ENCODE data around the gene RASA3.

RASA3 gene

GRCh38 chr13:113948034-113948742 is 184.2 kb downstream of the RASA3 start:
- no peak overlapping the region for H3K4me3 ChIP-seq (ENCODE audit: low read length in 2 of 2)
- no peaks in the 10 kb centered on the region for H3K27me3 ChIP-seq (ENCODE audit: control insufficient read depth in 1 of 2, insufficient read depth in 2 of 2, low read length in 2 of 2)
- H3K9ac ChIP-seq (ENCODE audit: low read length in 2 of 2) = no peak overlapping the region
- H3K36me3 ChIP-seq (ENCODE audit: control insufficient read depth in 2 of 2, insufficient read depth in 2 of 2, low read length in 2 of 2) = no peaks in the 10 kb centered on the region
- H3K9me3 ChIP-seq (ENCODE audit: control insufficient read depth in 2 of 2, low read length in 2 of 2) = no peaks in the 10 kb centered on the region
- peaks cover 16% of the 10 kb centered on the region for H3K4me1 ChIP-seq (ENCODE audit: control insufficient read depth, insufficient read depth, low read length)
- no peak overlapping the region for H3K27ac ChIP-seq (ENCODE audit: low read length)

DNA sequence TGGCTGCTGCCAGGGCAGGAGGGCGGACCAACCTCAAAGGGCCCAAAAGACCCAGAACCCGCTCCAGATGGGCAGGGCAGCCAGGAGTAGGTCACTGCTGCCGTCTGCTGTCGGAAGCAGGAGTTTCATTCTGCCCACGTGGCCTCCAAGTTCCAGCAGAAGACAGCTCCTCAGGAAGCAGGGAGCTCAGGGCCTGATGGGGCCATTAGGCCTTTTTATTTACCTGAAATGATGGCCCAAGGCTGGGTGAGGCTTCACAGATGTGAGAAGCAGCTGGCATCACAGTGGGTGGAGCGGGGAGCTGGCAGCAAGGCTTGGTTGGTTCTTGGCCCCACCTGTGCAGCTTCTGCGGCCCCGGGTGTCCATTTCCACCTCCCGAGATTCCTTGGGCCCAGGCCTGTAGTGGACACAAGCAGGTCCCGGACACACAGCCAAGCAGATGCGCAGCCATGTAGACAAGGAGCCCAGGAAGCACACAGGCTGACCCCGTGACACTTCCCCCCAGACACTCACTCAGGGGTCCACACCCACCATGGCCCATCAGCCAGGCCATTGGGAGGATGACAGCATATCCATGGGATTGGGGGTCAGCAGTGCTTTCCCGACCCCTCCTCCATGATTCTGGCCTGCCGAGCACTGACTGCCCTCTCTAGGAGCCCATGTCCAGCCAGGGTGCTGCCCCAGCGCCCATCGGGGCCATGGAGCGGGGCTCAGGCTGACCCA is 185.0 kb downstream of the RASA3 start:
- Histone ChIP-seq H3K9ac (ENCODE audit: low read length in 2 of 2) (no peak overlapping the region), H3K4me3 (ENCODE audit: low read length in 2 of 2) (no peak overlapping the region), H3K36me3 (ENCODE audit: control insufficient read depth in 2 of 2, insufficient read depth in 2 of 2, low read length in 2 of 2) (no peaks in the 10 kb centered on the region), H3K4me1 (ENCODE audit: control insufficient read depth, insufficient read depth, low read length) (peaks cover 16% of the 10 kb centered on the region), H3K27ac (ENCODE audit: low read length) (no peak overlapping the region), H3K9me3 (ENCODE audit: control insufficient read depth in 2 of 2, low read length in 2 of 2) (no peaks in the 10 kb centered on the region), H3K27me3 (ENCODE audit: control insufficient read depth in 1 of 2, insufficient read depth in 2 of 2, low read length in 2 of 2) (no peaks in the 10 kb centered on the region)

- Histone ChIP-seq H3K27ac (ENCODE audit: low read length) (no peak overlapping the region), H3K36me3 (ENCODE audit: control insufficient read depth in 2 of 2, insufficient read depth in 2 of 2, low read length in 2 of 2) (no peaks in the 10 kb centered on the region), H3K4me1 (ENCODE audit: control insufficient read depth, insufficient read depth, low read length) (peaks cover 15% of the 10 kb centered on the region), H3K9ac (ENCODE audit: low read length in 2 of 2) (no peak overlapping the region), H3K27me3 (ENCODE audit: control insufficient read depth in 1 of 2, insufficient read depth in 2 of 2, low read length in 2 of 2) (no peaks in the 10 kb centered on the region), H3K9me3 (ENCODE audit: control insufficient read depth in 2 of 2, low read length in 2 of 2) (no peaks in the 10 kb centered on the region), H3K4me3 (ENCODE audit: low read length in 2 of 2) (no peak overlapping the region)
Measured at GRCh38 chr13:113946409-113947181, 185.8 kb downstream of the RASA3 start.

GRCh38 chr13:113945857-113946408 is 186.5 kb downstream of the RASA3 start:
- no peaks in the 10 kb centered on the region for H3K36me3 ChIP-seq (ENCODE audit: control insufficient read depth in 2 of 2, insufficient read depth in 2 of 2, low read length in 2 of 2)

GRCh38 chr13:113943821-113944565 is 188.4 kb downstream of the RASA3 start:
- peaks cover 0 to 3% of the 10 kb centered on the region in 2 donors for H3K27me3 ChIP-seq (ENCODE audit: control insufficient read depth in 1 of 2, insufficient read depth in 2 of 2, low read length in 2 of 2)
- no peak overlapping the region for H3K9ac ChIP-seq (ENCODE audit: low read length in 2 of 2)
- peaks cover 4% of the 10 kb centered on the region for H3K4me1 ChIP-seq (ENCODE audit: control insufficient read depth, insufficient read depth, low read length)
- no peaks in the 10 kb centered on the region for H3K9me3 ChIP-seq (ENCODE audit: control insufficient read depth in 2 of 2, low read length in 2 of 2)
- H3K27ac ChIP-seq (ENCODE audit: low read length) = no peak overlapping the region
- H3K4me3 ChIP-seq (ENCODE audit: low read length in 2 of 2) = no peak overlapping the region
- H3K36me3 ChIP-seq (ENCODE audit: control insufficient read depth in 2 of 2, insufficient read depth in 2 of 2, low read length in 2 of 2) = no peaks in the 10 kb centered on the region

More at GRCh38 chr13:113945857-113946408, 186.5 kb downstream of the RASA3 start:
- Histone ChIP-seq H3K4me3 (ENCODE audit: low read length in 2 of 2) (no peak overlapping the region), H3K27me3 (ENCODE audit: control insufficient read depth in 1 of 2, insufficient read depth in 2 of 2, low read length in 2 of 2) (no peaks in the 10 kb centered on the region), H3K9ac (ENCODE audit: low read length in 2 of 2) (no peak overlapping the region), H3K9me3 (ENCODE audit: control insufficient read depth in 2 of 2, low read length in 2 of 2) (no peaks in the 10 kb centered on the region), H3K4me1 (ENCODE audit: control insufficient read depth, insufficient read depth, low read length) (peaks cover 10% of the 10 kb centered on the region), H3K27ac (ENCODE audit: low read length) (no peak overlapping the region)

- H3K9me3 ChIP-seq (ENCODE audit: control insufficient read depth in 2 of 2, low read length in 2 of 2) = no peaks in the 10 kb centered on the region
- H3K36me3 ChIP-seq (ENCODE audit: control insufficient read depth in 2 of 2, insufficient read depth in 2 of 2, low read length in 2 of 2) = no peaks in the 10 kb centered on the region
- H3K27ac ChIP-seq (ENCODE audit: low read length) = no peak overlapping the region
- no peak overlapping the region for H3K9ac ChIP-seq (ENCODE audit: low read length in 2 of 2)
- H3K27me3 ChIP-seq (ENCODE audit: control insufficient read depth in 1 of 2, insufficient read depth in 2 of 2, low read length in 2 of 2) = peaks cover 0 to 6% of the 10 kb centered on the region in 2 donors
- peaks cover 6% of the 10 kb centered on the region for H3K4me1 ChIP-seq (ENCODE audit: control insufficient read depth, insufficient read depth, low read length)
- no peak overlapping the region for H3K4me3 ChIP-seq (ENCODE audit: low read length in 2 of 2)
Measured at GRCh38 chr13:113942591-113943103, 189.8 kb downstream of the RASA3 start.

- Histone ChIP-seq H3K27ac (ENCODE audit: low read length) (no peak overlapping the region), H3K4me1 (ENCODE audit: control insufficient read depth, insufficient read depth, low read length) (peaks cover 2% of the 10 kb centered on the region), H3K9ac (ENCODE audit: low read length in 2 of 2) (no peak overlapping the region), H3K36me3 (ENCODE audit: control insufficient read depth in 2 of 2, insufficient read depth in 2 of 2, low read length in 2 of 2) (no peaks in the 10 kb centered on the region), H3K9me3 (ENCODE audit: control insufficient read depth in 2 of 2, low read length in 2 of 2) (no peaks in the 10 kb centered on the region), H3K27me3 (ENCODE audit: control insufficient read depth in 1 of 2, insufficient read depth in 2 of 2, low read length in 2 of 2) (peaks cover 0 to 10% of the 10 kb centered on the region in 2 donors), H3K4me3 (ENCODE audit: low read length in 2 of 2) (no peak overlapping the region)
Measured at GRCh38 chr13:113941571-113942191, 190.7 kb downstream of the RASA3 start.

GRCh38 chr13:113939944-113940297 is 192.5 kb downstream of the RASA3 start:
- no peak overlapping the region for H3K4me3 ChIP-seq (ENCODE audit: low read length in 2 of 2)

GRCh38 chr13:113939129-113939943 is 193.1 kb downstream of the RASA3 start:
- H3K4me3 ChIP-seq (ENCODE audit: low read length in 2 of 2) = no peak overlapping the region
- no peak overlapping the region for H3K27ac ChIP-seq (ENCODE audit: low read length)
- H3K9me3 ChIP-seq (ENCODE audit: control insufficient read depth in 2 of 2, low read length in 2 of 2) = no peaks in the 10 kb centered on the region
- no peaks in the 10 kb centered on the region for H3K36me3 ChIP-seq (ENCODE audit: control insufficient read depth in 2 of 2, insufficient read depth in 2 of 2, low read length in 2 of 2)
- no peak overlapping the region for H3K9ac ChIP-seq (ENCODE audit: low read length in 2 of 2)
- peaks cover 10 to 12% of the 10 kb centered on the region in 2 donors for H3K27me3 ChIP-seq (ENCODE audit: control insufficient read depth in 1 of 2, insufficient read depth in 2 of 2, low read length in 2 of 2)
- peaks cover 12% of the 10 kb centered on the region for H3K4me1 ChIP-seq (ENCODE audit: control insufficient read depth, insufficient read depth, low read length)

More at GRCh38 chr13:113939944-113940297, 192.5 kb downstream of the RASA3 start:
- Histone ChIP-seq H3K36me3 (ENCODE audit: control insufficient read depth in 2 of 2, insufficient read depth in 2 of 2, low read length in 2 of 2) (no peaks in the 10 kb centered on the region), H3K9me3 (ENCODE audit: control insufficient read depth in 2 of 2, low read length in 2 of 2) (no peaks in the 10 kb centered on the region), H3K27me3 (ENCODE audit: control insufficient read depth in 1 of 2, insufficient read depth in 2 of 2, low read length in 2 of 2) (peaks cover 10 to 12% of the 10 kb centered on the region in 2 donors), H3K4me1 (ENCODE audit: control insufficient read depth, insufficient read depth, low read length) (peaks cover 12% of the 10 kb centered on the region), H3K27ac (ENCODE audit: low read length) (no peak overlapping the region), H3K9ac (ENCODE audit: low read length in 2 of 2) (no peak overlapping the region)

Measured in stomach smooth muscle (tissue), 2 donors.